Fibroblast of pulmonary artery (primary cell): ENCODE results near the gene CTTN.

Experiments
- DNase-seq: peaks from one replicate; pipeline ENCODE4 v3.0.0-alpha.2; 2010; ENCODE audit warnings: low read depth
- H3K4me3 ChIP-seq: replicated peaks from 2 replicates; pipeline ENCODE4 v1.5.1; 2011; ENCODE audit warnings: low read depth, mild to moderate bottlenecking, control low read depth, low read length, moderate library complexity
- TF ChIP-seq, protein P1 (sequence below): IDR thresholded peaks from 2 replicates; pipeline ENCODE4 v1.5.1; 2011; ENCODE audit warnings: mild to moderate bottlenecking, control low read depth, low read length, inconsistent platforms; ENCODE audit errors: missing control alignments

CTTN gene

DNA sequence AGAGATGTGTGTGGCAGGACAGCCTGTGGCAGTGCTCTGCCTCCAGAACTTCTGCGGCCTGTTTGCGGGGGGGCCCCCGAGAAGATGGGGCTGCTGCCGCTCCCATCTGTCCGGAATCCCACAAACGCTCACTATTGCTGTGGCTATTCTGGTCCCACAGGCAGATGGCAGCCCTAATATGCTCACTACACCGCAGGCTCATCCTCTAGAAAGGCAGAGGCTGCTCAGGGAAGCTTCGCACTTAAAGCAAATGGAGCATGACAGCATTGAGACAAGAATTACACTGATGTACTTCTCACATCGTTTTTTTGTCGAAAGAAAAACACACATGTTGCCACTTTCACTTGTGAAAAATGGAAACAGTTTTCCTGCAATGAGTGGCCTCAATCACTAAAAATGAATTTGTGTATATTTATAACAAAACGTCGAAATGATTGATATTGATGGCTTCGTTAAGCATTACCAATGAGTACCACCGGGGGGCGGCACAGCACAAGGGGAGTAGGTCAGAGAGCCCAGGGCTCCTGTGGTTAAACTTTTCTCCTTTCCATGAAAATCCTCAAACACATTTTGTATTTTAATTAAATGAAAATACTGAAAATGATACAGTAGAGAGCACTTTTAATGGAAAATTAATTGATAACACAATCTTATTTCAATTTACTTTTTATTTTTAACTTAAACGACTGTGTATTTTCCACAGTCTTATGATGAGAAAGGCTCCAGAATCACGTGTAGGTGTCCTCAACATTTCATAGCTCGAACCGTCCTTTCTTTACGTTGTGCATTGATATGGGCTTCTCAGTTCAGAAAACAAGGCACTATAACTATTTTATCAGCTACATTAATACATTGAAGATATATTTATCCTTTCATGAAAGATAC lies 69.1 kb downstream of the CTTN start:
- no peak overlapping the region for H3K4me3 ChIP-seq
- DNase-seq = peak; percentile 55
- TF ChIP-seq, protein P1, sequence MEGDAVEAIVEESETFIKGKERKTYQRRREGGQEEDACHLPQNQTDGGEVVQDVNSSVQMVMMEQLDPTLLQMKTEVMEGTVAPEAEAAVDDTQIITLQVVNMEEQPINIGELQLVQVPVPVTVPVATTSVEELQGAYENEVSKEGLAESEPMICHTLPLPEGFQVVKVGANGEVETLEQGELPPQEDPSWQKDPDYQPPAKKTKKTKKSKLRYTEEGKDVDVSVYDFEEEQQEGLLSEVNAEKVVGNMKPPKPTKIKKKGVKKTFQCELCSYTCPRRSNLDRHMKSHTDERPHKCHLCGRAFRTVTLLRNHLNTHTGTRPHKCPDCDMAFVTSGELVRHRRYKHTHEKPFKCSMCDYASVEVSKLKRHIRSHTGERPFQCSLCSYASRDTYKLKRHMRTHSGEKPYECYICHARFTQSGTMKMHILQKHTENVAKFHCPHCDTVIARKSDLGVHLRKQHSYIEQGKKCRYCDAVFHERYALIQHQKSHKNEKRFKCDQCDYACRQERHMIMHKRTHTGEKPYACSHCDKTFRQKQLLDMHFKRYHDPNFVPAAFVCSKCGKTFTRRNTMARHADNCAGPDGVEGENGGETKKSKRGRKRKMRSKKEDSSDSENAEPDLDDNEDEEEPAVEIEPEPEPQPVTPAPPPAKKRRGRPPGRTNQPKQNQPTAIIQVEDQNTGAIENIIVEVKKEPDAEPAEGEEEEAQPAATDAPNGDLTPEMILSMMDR = peak; percentile 83

DNA sequence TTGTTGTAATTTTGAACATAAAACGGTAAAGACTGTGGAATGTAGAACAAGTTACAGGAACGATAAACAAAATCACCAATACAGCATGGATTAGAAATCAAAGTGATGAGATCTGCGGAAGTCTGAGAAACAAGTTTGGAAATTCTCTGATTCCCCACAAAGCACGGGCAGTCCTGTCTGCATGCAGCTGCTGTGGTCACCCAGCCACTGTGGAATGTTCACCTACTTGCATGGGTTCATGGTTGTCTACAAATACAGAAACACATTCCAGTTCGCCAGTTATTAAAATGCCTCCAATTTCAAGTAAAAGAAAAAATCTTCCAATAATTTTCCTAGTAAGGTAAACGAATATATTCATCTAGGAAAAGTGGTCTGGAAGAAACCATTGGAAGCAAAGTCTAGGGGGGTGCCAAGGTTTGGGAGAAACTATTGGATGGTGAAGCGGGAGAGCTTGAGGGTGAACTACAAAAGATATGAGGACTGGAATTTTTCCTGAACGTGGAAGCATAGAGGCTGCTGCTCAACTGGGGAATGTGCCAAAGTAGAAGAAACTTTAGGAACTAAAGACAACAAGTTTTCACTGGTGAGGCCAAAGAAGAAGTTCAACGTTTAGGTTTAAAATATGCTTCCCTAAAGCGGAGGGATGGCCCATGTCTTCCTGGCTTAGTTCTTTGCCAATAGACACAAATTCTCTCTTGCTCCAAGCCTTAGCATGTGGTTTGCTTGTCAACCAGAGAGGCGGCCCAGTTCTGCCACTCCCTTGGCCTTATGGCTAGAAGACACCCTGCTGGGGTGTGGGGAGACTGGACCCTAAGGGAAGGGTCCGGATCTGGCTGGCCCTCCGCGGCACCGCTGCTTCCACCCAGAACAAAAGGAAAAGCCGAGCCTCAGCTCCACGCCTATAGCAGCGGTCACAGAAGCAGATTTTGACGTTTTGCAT lies 70.2 kb downstream of the CTTN start:
- no peak for DNase-seq
- H3K4me3 ChIP-seq = no peak overlapping the region
- TF ChIP-seq, protein P1 = no peak

DNA sequence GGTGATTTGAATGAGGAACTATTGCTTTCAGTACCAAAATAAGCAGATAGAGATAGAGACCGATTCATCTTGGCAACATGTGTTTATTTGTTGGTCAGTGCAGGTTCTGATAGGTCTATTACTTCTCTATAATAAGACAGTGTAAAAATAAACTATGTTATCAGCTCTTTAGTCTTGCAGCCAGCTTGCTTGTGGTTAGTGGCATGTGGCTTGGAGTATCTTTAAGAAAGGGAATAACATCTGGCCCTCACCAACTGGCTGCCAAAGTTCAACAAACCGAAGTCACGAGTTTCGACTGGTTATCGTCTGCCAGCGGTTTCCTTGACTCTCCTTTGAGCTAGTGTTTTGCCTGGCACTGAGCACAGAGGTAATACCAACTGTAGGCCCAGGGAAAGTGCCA lies 71.8 kb downstream of the CTTN start:
- H3K4me3 ChIP-seq = no peak overlapping the region
- no peak for DNase-seq
- TF ChIP-seq, protein P1 = no peak

DNA sequence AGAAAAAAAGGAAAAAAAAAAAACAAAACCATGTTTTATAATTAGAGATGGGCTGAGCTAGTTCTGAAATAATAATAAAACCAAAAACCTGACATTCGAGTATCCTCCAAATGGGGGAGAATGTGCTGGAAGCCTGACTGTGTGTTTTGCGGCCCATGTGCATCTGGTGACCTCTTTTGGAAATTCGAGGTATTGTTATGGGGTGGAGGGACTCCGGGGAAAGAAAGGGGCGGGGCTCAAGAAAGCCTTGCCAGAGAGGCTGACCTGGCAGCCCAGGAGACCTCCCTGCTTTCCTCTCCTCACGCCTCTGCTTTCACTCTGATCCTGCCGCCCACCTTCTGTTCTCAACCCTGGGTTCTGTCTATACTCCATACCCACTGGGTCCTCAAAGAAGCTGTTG lies 72.9 kb downstream of the CTTN start:
- no peak overlapping the region for H3K4me3 ChIP-seq
- DNase-seq = peak; percentile 47
- TF ChIP-seq, protein P1 = peak; percentile 42

DNA sequence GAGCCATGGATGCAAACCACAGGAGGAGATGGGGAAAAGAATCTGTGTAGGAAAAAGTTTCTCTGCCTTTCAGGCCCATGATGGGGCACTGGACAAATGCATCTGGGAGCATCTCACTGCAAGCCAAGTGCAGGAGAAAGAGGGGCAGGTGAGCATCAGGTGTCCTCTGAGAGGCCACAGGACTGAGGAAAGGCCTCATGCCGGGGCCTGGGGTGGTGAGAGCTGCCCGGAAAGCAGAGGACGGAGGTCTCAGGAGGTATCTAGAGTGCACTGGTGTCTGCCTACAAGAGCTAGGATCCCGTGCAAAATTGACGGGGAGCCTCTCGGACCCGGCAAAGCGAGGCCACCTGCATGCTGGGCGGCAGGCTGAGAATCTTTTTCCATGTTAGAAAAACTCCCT lies 73.9 kb downstream of the CTTN start:
- TF ChIP-seq, protein P1 = no peak
- no peak overlapping the region for H3K4me3 ChIP-seq
- DNase-seq = no peak

DNA sequence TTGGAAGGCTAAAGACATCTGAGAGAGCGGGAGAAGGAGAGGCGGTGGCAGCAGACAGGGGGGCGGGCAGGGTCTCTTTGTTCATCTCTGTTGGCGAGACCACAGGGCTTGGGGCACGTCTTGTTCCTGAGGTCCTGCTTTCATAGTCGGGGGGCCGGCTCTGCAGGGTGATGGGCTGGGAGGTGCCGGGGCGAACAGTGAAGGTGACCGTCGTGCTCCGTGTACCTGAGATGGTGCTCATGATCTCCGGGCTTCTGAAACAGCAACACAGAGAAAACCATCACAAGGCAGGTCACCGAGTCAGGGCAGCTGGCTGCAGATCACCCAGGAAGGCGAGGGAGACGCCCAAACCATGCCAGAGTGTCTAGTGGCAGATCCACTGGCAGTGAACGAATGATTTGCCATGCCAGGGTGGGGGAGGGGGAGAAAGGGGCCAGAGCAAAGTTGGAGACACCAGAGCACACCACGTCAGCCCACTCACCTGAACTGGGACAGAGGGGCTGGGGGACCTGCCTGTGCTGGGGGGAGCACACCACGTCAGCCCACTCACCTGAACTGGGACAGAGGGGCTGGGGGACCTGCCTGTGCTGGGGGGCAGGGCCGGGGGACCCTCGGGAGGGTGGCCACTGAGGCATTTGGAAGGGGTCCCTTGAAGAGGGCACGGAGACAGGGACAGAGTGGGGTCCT lies 75.0 kb downstream of the CTTN start:
- DNase-seq = no peak
- H3K4me3 ChIP-seq = no peak overlapping the region

More for the DNA sequence above, 75.0 kb downstream of the CTTN start:
- TF ChIP-seq, protein P1 = no peak
